ENCODE data around the gene ATPAF1. TPM values are rescaled to one million over a fixed set of nuclear protein-coding genes. Genes with fewer than 3 reads are reported as not detected.

ATPAF1 gene
- total and polyA plus RNA-seq, 10 of the 15 experiments (the other 5 are each of a cell fraction or from before 2014, with no cell fraction given) = 15.2 to 93.5 (median 48.4) TPM

GRCh38 chr1:46616277-46617107 is 51.7 kb downstream of the ATPAF1 start, which contains the start of gene MOB3C (continued):
- TF ChIP-seq ZNF687 (IDR thresholded peaks at IDR 0.05) (0 out of 2 replicates have a peak, but pooled peaks have one; percentile 44), STAT1 (conservative IDR thresholded peaks at IDR 0.05) (no peak), SIX5 (IDR thresholded peaks at IDR 0.05; ENCODE audit: low read depth, low read length, severe bottlenecking) (no peak), MLLT1 (IDR thresholded peaks at IDR 0.05) (0 out of 2 replicates have a peak, but pooled peaks have one; percentile 46), NFYA (IDR thresholded peaks at IDR 0.05; ENCODE audit: borderline replicate concordance, low read depth, low read length) (no peak), TBL1XR1 (IDR thresholded peaks at IDR 0.05; ENCODE audit: low read depth, low read length) (no peak), ATF7 (IDR thresholded peaks at IDR 0.05; ENCODE audit: low read depth) (no peak), USF1 (IDR thresholded peaks at IDR 0.05; ENCODE audit: borderline replicate concordance, extremely low read length, insufficient read depth, low read depth, low read length) (no peak), RUNX3 (IDR thresholded peaks at IDR 0.05; ENCODE audit: low read length) (peak; percentile 76), CBX5 (IDR thresholded peaks at IDR 0.05; ENCODE audit: low read depth) (no peak), TAF1 (IDR thresholded peaks at IDR 0.05; ENCODE audit: borderline replicate concordance, low read depth, low read length) (peak; percentile 76; the same call in 1 of the 2 replicates), ZZZ3 (IDR thresholded peaks at IDR 0.05; ENCODE audit: control insufficient read depth, insufficient read length, low read depth) (no peak), PRDM15 (CRISPR knock-in tag; IDR thresholded peaks at IDR 0.05) (no peak), MYB (IDR thresholded peaks at IDR 0.05; ENCODE audit: borderline replicate concordance, low read depth, low read length) (no peak), CHD4 (IDR thresholded peaks at IDR 0.05) (no peak), IRF5 (IDR thresholded peaks at IDR 0.05; ENCODE audit: borderline replicate concordance) (no peak)
